IMR-90 (cell line): ENCODE measurements around the gene WDR37. TPM values are rescaled to one million over a fixed set of nuclear protein-coding genes. Genes with fewer than 3 reads are reported as not detected.

Experiments
- ATAC-seq: fragments of 200-7000 bp; cut with Tn5 transposase; 2 replicates; pipeline ENCODE4 v1.9.1; 2020; ENCODE audit warnings: low read depth, mild to moderate bottlenecking, moderate library complexity
- BruUV-seq: library from RNA; stranded (reverse); fragments of 400-500 nt; replicated peaks from 2 replicates; lab custom pipeline; 2021; lab: Mats Ljungman, UMichigan
- CTCF ChIA-PET: fragments of 300-600 bp; formaldehyde crosslinking; extraction: SDS; loops from one replicate; lab custom pipeline; 2021; ENCODE audit warnings: antibody characterized with exemption; lab: Yijun Ruan, JAX
- POLR2A ChIA-PET: fragments of 300-600 bp; sonication (Branson Sonifier 250); formaldehyde crosslinking; loops from one replicate; lab custom pipeline; 2022; ENCODE audit warnings: antibody characterized with exemption; ENCODE audit not compliant: unreplicated experiment; lab: Charles Lee
- DNase-seq: peaks from one replicate; pipeline ENCODE4 v3.0.0; 2013
- H2AFZ ChIP-seq: replicated peaks from 2 replicates; pipeline ENCODE3; 2013; ENCODE audit warnings: low read length, mild to moderate bottlenecking; ENCODE audit not compliant: poor library complexity
- H2AK5ac ChIP-seq: 2 replicates; pipeline ENCODE4 v1.6.1; 2013; ENCODE audit warnings: low read depth, low read length, inconsistent platforms
- H2AK9ac ChIP-seq: replicated peaks from 2 replicates; pipeline ENCODE3; 2013; ENCODE audit warnings: mild to moderate bottlenecking, low read depth, low read length, moderate library complexity; ENCODE audit not compliant: poor library complexity
- H2BK120ac ChIP-seq: 2 replicates; pipeline ENCODE4 v1.6.1; 2013; ENCODE audit warnings: low read depth, low read length, inconsistent platforms
- H2BK15ac ChIP-seq: 3 replicates; pipeline ENCODE4 v1.6.1; 2013; ENCODE audit warnings: low read depth, low read length, inconsistent platforms
- H2BK20ac ChIP-seq: 2 replicates; pipeline ENCODE4 v1.6.1; 2013; ENCODE audit warnings: low read depth, mild to moderate bottlenecking, inconsistent platforms, low read length, moderate library complexity
- H2BK5ac ChIP-seq: 2 replicates; pipeline ENCODE4 v1.6.1; 2013; ENCODE audit warnings: mild to moderate bottlenecking, low read depth, low read length, inconsistent platforms; ENCODE audit not compliant: poor library complexity, severe bottlenecking
- H3K14ac ChIP-seq: replicated peaks from 2 replicates; pipeline ENCODE4 v1.6.1; 2013; ENCODE audit warnings: low read depth, low read length, inconsistent platforms
- H3K18ac ChIP-seq: 2 replicates; pipeline ENCODE4 v1.6.1; 2013; ENCODE audit warnings: low read depth, low read length, control low read depth
- H3K23ac ChIP-seq: 2 replicates; pipeline ENCODE4 v1.6.1; 2013; ENCODE audit warnings: low read depth, low read length, inconsistent platforms
- H3K27ac ChIP-seq: 2 replicates; pipeline ENCODE4 v1.5.1; 2013; ENCODE audit warnings: mild to moderate bottlenecking, control low read depth, low read length; ENCODE audit not compliant: insufficient read depth
- H3K27me3 ChIP-seq: 2 replicates; pipeline ENCODE4 v1.6.1; 2013; ENCODE audit warnings: low read length; ENCODE audit not compliant: control insufficient read depth, insufficient read depth
- H3K36me3 ChIP-seq: 2 replicates; pipeline ENCODE4 v1.6.1; 2013; ENCODE audit warnings: low read length, mixed read lengths; ENCODE audit not compliant: control insufficient read depth, insufficient read depth
- H3K4ac ChIP-seq: 2 replicates; pipeline ENCODE4 v1.6.1; 2013; ENCODE audit warnings: low read depth, low read length, inconsistent platforms
- H3K4me1 ChIP-seq: 2 replicates; pipeline ENCODE4 v1.6.1; 2013; ENCODE audit warnings: low read length, mixed read lengths; ENCODE audit not compliant: control insufficient read depth, insufficient read depth
- H3K4me2 ChIP-seq: 2 replicates; pipeline ENCODE4 v1.6.1; 2013; ENCODE audit warnings: low read depth, mild to moderate bottlenecking, control low read depth, low read length, moderate library complexity
- H3K4me3 ChIP-seq: 2 replicates; pipeline ENCODE4 v1.5.1; 2013; ENCODE audit warnings: low read depth, mild to moderate bottlenecking, control low read depth, low read length, moderate library complexity; ENCODE audit not compliant: insufficient read depth
- H3K56ac ChIP-seq: 2 replicates; pipeline ENCODE4 v1.6.1; 2013; ENCODE audit warnings: low read length, inconsistent platforms; ENCODE audit not compliant: insufficient read depth; ENCODE audit errors: extremely low read depth
- H3K79me1 ChIP-seq, 2 experiments: 2 replicates each; pipeline ENCODE4 v1.6.1; 2013; ENCODE audit warnings: low read length in 2 of 2, inconsistent platforms in 1 of 2, low read depth in 1 of 2
- H3K9ac ChIP-seq: 2 replicates; pipeline ENCODE4 v1.6.1; 2013; ENCODE audit warnings: low read depth, low read length, control low read depth
- H3K9me1 ChIP-seq: 2 replicates; pipeline ENCODE4 v1.6.1; 2013; ENCODE audit warnings: low read length, inconsistent platforms; ENCODE audit not compliant: insufficient read depth
- H3K9me3 ChIP-seq: 2 replicates; pipeline ENCODE4 v1.6.1; 2013; ENCODE audit warnings: low read length; ENCODE audit not compliant: control insufficient read depth, insufficient read depth
- H4K20me1 ChIP-seq: 2 replicates; pipeline ENCODE4 v1.6.1; 2013; ENCODE audit warnings: low read length, inconsistent platforms; ENCODE audit not compliant: insufficient read depth
- H4K5ac ChIP-seq: 2 replicates; pipeline ENCODE4 v1.6.1; 2013; ENCODE audit warnings: mild to moderate bottlenecking, low read depth, low read length, control low read depth
- H4K8ac ChIP-seq, 2 experiments: 2 replicates each; pipeline ENCODE4 v1.6.1; 2013; ENCODE audit warnings: low read depth in 2 of 2, low read length in 2 of 2, control low read depth in 1 of 2, inconsistent platforms in 1 of 2
- H4K91ac ChIP-seq: 2 replicates; pipeline ENCODE4 v1.6.1; 2013; ENCODE audit warnings: low read depth, low read length, inconsistent platforms; ENCODE audit not compliant: insufficient read depth
- CEBPB ChIP-seq: IDR thresholded peaks from 2 replicates; pipeline ENCODE4 v1.6.1; 2012; ENCODE audit warnings: low read depth, low read length, improper control_type of control experiment
- CTCF ChIP-seq: conservative IDR thresholded peaks from 2 replicates; pipeline ENCODE4 v1.5.1; 2012; ENCODE audit warnings: mild to moderate bottlenecking, low read depth, low read length, improper control_type of control experiment
- FOS ChIP-seq: fragments of 150-350 bp; IDR thresholded peaks from 2 replicates; pipeline ENCODE4 v1.6.1; 2016; ENCODE audit warnings: low read depth, low read length
- MAFK ChIP-seq: IDR thresholded peaks from 2 replicates; pipeline ENCODE4 v1.6.1; 2012; ENCODE audit warnings: low read depth, low read length, improper control_type of control experiment
- MAZ ChIP-seq: IDR thresholded peaks from 2 replicates; pipeline ENCODE4 v1.6.1; 2012; ENCODE audit warnings: low read depth, mild to moderate bottlenecking, low read length, improper control_type of control experiment, moderate library complexity, borderline replicate concordance
- RAD21 ChIP-seq: IDR thresholded peaks from 2 replicates; pipeline ENCODE4 v1.6.1; 2012; ENCODE audit warnings: low read length, improper control_type of control experiment
- SMC3 ChIP-seq: fragments of 150-350 bp; IDR thresholded peaks from 2 replicates; pipeline ENCODE4 v1.6.1; 2016; ENCODE audit warnings: low read depth, mild to moderate bottlenecking, antibody characterized with exemption, low read length, moderate library complexity
- WGBS, 2 experiments: methylation state at CpG; one replicate each; pipeline versions ENCODE4 v1.1.5 to v1.1.7; 2013; ENCODE audit warnings: missing lambda C conversion rate in 2 of 2; ENCODE audit not compliant: insufficient read length in 1 of 2; ENCODE audit errors: extremely low coverage in 2 of 2; 5-methylcytosine and 5-hydroxymethylcytosine counted together
- dilution Hi-C: fragments of 300-500 bp; cut with HindIII; formaldehyde crosslinking; loops from one replicate; pipeline ENCODE4 v1.14.3; 2018; ENCODE audit warnings: low sequenced_read_pairs; ENCODE audit not compliant: unreplicated experiment
- in situ Hi-C: fragments of 300-500 bp; cut with MboI; formaldehyde crosslinking; loops from 3 replicates; pipeline ENCODE4 v1.14.3; 2019; ENCODE audit warnings: low sequenced_read_pairs, inconsistent platforms, mixed read lengths
- intact Hi-C: fragments of 100-400 bp; cut with micrococcal nuclease; formaldehyde crosslinking; loops from 2 replicates; pipeline ENCODE4 v1.10.0; 2022
- polyA plus RNA-seq, 3 experiments: library from polyadenylated mRNA; depleted of rRNA; stranded (reverse); fragments of >200 nt; gene quantifications; 2 replicates each; pipeline ENCODE4 v1.2.3, GENCODE V29; 2012; ENCODE audit warnings: low replicate concordance in 1 of 3
- total RNA-seq: library from RNA; depleted of rRNA; stranded (reverse); fragments of >200 nt; gene quantifications from 2 replicates; pipeline ENCODE4 v1.2.3, GENCODE V29; 2012

The WDR37 gene
- total and polyA plus RNA-seq, 2 of the 4 experiments (the other 2 are of a cell fraction) = 12.7 to 14.5 TPM

- TF ChIP-seq SMC3 = no peak
Measured at GRCh38 chr10:1084011-1084950, 28.1 kb downstream of the WDR37 start (continued).

GRCh38 chr10:1085258-1085657 is 29.1 kb downstream of the WDR37 start:
- in situ Hi-C loops (no loop called here), dilution Hi-C loops (no loop called here), intact Hi-C loops (no loop called here)
- Histone ChIP-seq H2AK5ac (no peak overlapping the region), H4K91ac (no peak overlapping the region), H3K27ac (no peak overlapping the region), H3K23ac (no peak overlapping the region), H3K14ac (no peak overlapping the region), H4K20me1 (no peaks in the 10 kb centered on the region), H2BK5ac (no peak overlapping the region), H3K27me3 (no peaks in the 10 kb centered on the region), H3K4me3 (no peak overlapping the region), H3K4me1 (no peaks in the 10 kb centered on the region), H3K4ac (no peak overlapping the region), H4K5ac (no peak overlapping the region), H2AFZ (no peak overlapping the region), H3K4me2 (no peak overlapping the region), H4K8ac (no peak overlapping the region), H3K9me3 (no peaks in the 10 kb centered on the region), H3K56ac (no peak overlapping the region), H2BK120ac (no peak overlapping the region), H2BK20ac (no peak overlapping the region), H2BK15ac (no peak overlapping the region), H3K9me1 (no peaks in the 10 kb centered on the region), H3K9ac (no peak overlapping the region), H3K79me1 (peaks cover 7 to 28% of the 10 kb centered on the region in 2 experiments; a peak in 2 of 4 replicates), H3K18ac (no peak overlapping the region), H2AK9ac (no peak overlapping the region), H3K36me3 (peaks cover 49% of the 10 kb centered on the region)
- POLR2A ChIA-PET = no interaction called here
- TF ChIP-seq MAFK (no peak), FOS (no peak), RAD21 (no peak), CEBPB (no peak), MAZ (no peak), CTCF (no peak)
- DNase-seq (peak; percentile 14), ATAC-seq (no peak)
- 100% methylated on average over 1 of the region's 4 CpGs; no CpG with 5 or more reads in 1 of the 2 experiments for WGBS, 2 experiments
- CTCF ChIA-PET = no interaction called here
- no TSS peak for BruUV-seq
